Immature natural killer cell (primary cell): Measurements from ENCODE around the gene PARP14. TPM values are rescaled to one million over a fixed set of nuclear protein-coding genes. Genes with fewer than 3 reads are reported as not detected.
"Not testable (repeated sequence)": the region's sequence is repeated elsewhere in the genome, so short reads cannot be mapped to it uniquely, and the experiment has no call there.

ENCODE experiments used
- DNase-seq, 3 donors: peaks; one replicate each; pipeline ENCODE4 v3.0.0; 2022; ENCODE audit warnings: mixed read lengths in 1 of 3
- H3K27ac Mint-ChIP-seq, 6 donors: one replicate each; pipeline ENCODE4 v1.8.0; 2020; ENCODE audit warnings: mixed read lengths in 6 of 6, mild to moderate bottlenecking in 5 of 6, inconsistent platforms in 4 of 6, moderate library complexity in 3 of 6
- H3K27me3 Mint-ChIP-seq, 3 donors: one replicate each; pipeline ENCODE4 v1.8.0; 2020 to 2021; ENCODE audit warnings: low read depth in 3 of 3, mild to moderate bottlenecking in 3 of 3, mixed read lengths in 3 of 3, moderate library complexity in 3 of 3, inconsistent platforms in 1 of 3
- H3K36me3 Mint-ChIP-seq, 3 donors: one replicate each; pipeline ENCODE4 v1.8.0; 2020; ENCODE audit warnings: mixed read lengths in 3 of 3, inconsistent platforms in 2 of 3, mild to moderate bottlenecking in 2 of 3
- H3K4me1 Mint-ChIP-seq, 2 donors: one replicate each; pipeline ENCODE4 v1.8.0; 2020; ENCODE audit warnings: inconsistent platforms in 2 of 2, mild to moderate bottlenecking in 2 of 2, mixed read lengths in 2 of 2, moderate library complexity in 1 of 2
- H3K4me3 Mint-ChIP-seq, 5 donors: one replicate each; pipeline ENCODE4 v1.8.0; 2020; ENCODE audit warnings: mild to moderate bottlenecking in 5 of 5, mixed read lengths in 5 of 5, inconsistent platforms in 3 of 5, moderate library complexity in 3 of 5
- H3K9me3 Mint-ChIP-seq, 6 donors: one replicate each; pipeline ENCODE4 v1.8.0; 2020; ENCODE audit warnings: mild to moderate bottlenecking in 6 of 6, mixed read lengths in 6 of 6, inconsistent platforms in 4 of 6, moderate library complexity in 3 of 6
- polyA plus RNA-seq, 3 donors: library from polyadenylated mRNA; unstranded; fragments of 300-500 nt; fragmentation: Illumina TruSeq; gene quantifications; one replicate each; pipeline ENCODE4 v1.2.3, GENCODE V29; 2021

Gene PARP14
- polyA plus RNA-seq, 3 donors from 2014 or later: 8.6 to 25.9 (median 15.8) TPM

- H3K9me3 Mint-ChIP-seq: no peaks in the 10 kb centered on the region
- H3K27ac Mint-ChIP-seq: no peak overlapping the region
- peaks cover 23 to 27% of the 10 kb centered on the region in 2 donors for H3K4me1 Mint-ChIP-seq
- no peak for DNase-seq
- no peak overlapping the region for H3K4me3 Mint-ChIP-seq
- no peaks in the 10 kb centered on the region for H3K27me3 Mint-ChIP-seq
- H3K36me3 Mint-ChIP-seq: peaks cover 43 to 70% (median 45%) of the 10 kb centered on the region in 3 donors
Measured at GRCh38 chr3:122714273-122714672, 33.6 kb downstream of the PARP14 start.

DNA sequence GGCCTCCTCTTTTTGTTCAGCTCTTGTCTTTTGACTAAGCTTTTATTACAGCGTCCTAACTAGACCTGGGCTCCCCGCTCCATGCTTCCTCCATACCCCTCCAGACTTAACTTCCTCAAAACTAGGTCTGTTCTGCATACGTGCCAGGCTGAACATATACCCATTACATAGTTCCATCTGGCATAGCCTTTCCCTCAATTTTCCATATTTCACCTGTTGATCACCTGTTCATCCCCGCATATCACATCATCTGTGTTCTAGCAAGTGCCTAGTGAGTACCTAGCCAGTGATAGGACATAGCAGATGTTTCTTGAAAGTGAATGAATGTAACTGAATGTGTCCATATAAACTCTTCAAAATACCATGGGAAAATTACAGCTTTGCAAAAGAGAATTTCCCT lies 36.0 kb downstream of the PARP14 start:
- Mint-ChIP-seq H3K4me3 (no peak overlapping the region), H3K27ac (peak overlapping the region in 2 of 6 donors; percentile 18 to 82), H3K36me3 (peaks cover 37 to 78% (median 39%) of the 10 kb centered on the region in 3 donors)

GRCh38 chr3:122719273-122719921 lies 38.8 kb downstream of the PARP14 start:
- H3K27me3 Mint-ChIP-seq: no peaks in the 10 kb centered on the region
- no peaks in the 10 kb centered on the region for H3K9me3 Mint-ChIP-seq
- H3K36me3 Mint-ChIP-seq: peaks cover 31 to 63% (median 40%) of the 10 kb centered on the region in 3 donors
- no peaks in the 10 kb centered on the region for H3K4me1 Mint-ChIP-seq
- no peak overlapping the region for H3K4me3 Mint-ChIP-seq
- H3K27ac Mint-ChIP-seq: no peak overlapping the region
- no peak for DNase-seq

More for the DNA sequence above, 36.0 kb downstream of the PARP14 start:
- peaks cover 4 to 5% of the 10 kb centered on the region in 2 donors for H3K4me1 Mint-ChIP-seq
- H3K9me3 Mint-ChIP-seq: no peaks in the 10 kb centered on the region
- no peak for DNase-seq
- no peaks in the 10 kb centered on the region for H3K27me3 Mint-ChIP-seq

DNA sequence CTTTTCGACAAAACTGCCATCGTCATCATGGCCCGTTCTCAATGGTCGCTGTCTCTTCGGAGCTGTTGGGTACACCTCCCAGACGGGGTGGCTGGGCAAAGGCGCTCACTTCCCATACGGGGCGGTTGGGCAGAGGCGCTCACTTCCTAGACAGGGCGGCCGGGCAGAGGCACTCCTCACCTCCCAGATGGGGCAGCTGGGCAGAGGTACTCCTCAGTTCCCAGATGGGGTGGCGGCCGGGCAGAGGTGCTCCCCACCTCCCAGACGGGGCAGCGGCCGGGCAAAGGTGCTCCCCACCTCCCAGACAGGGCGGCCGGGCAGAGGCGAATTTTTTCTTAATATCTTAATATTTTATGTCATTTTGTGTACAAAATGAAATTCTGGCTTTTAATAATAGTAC lies 44.5 kb downstream of the PARP14 start:
- DNase-seq: no peak
- H3K27me3 Mint-ChIP-seq: peaks cover 0 to 2% (median 0%) of the 10 kb centered on the region in 3 donors
- H3K9me3 Mint-ChIP-seq: no peaks in the 10 kb centered on the region
- H3K27ac Mint-ChIP-seq: no peak overlapping the region
- no peaks in the 10 kb centered on the region for H3K4me1 Mint-ChIP-seq
- H3K4me3 Mint-ChIP-seq: no peak overlapping the region
- H3K36me3 Mint-ChIP-seq: peaks cover 27 to 42% (median 36%) of the 10 kb centered on the region in 3 donors

DNA sequence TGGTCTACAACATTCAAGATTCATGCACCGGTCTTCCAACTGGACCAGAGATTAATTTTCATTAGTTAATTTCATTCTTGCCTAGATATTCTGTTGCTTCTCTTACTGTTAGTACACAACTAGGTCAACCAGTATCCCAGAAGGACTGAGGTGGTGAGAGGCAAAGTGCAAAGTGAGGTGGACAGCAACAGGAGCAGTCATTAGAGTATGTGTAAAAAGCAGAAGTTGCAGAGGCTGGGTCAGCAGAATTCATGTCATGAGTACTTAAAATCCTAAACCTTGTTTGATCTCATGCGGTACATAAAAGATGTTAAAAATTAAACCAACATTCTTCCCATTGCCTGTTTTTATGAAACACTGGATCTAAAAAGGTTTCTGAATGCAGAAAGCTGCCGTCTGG lies 46.7 kb downstream of the PARP14 start:
- Mint-ChIP-seq H3K27ac (no peak overlapping the region), H3K36me3 (peaks cover 23 to 35% (median 23%) of the 10 kb centered on the region in 3 donors), H3K9me3 (no peaks in the 10 kb centered on the region)

DNA sequence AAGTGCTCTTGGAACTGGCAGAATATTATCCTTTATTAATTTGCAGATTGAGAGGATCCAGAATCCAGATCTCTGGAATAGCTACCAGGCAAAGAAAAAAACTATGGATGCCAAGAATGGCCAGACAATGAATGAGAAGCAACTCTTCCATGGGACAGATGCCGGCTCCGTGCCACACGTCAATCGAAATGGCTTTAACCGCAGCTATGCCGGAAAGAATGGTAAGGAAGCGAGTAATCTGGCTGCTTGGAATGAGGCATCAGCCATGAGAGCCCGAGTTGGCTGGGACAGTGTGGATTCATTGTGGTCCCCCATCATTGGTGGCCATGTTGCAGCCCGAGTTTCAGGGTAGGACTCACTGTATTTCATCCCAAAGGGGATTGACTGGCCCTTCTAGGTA lies 47.1 kb downstream of the PARP14 start:
- Mint-ChIP-seq H3K27ac (no peak overlapping the region), H3K27me3 (peaks cover 0 to 2% (median 0%) of the 10 kb centered on the region in 3 donors), H3K4me1 (no peaks in the 10 kb centered on the region), H3K4me3 (no peak overlapping the region), H3K36me3 (peaks cover 23 to 32% (median 25%) of the 10 kb centered on the region in 3 donors), H3K9me3 (no peaks in the 10 kb centered on the region)
- DNase-seq: no peak

More for the DNA sequence above, 46.7 kb downstream of the PARP14 start:
- no peak overlapping the region for H3K4me3 Mint-ChIP-seq
- H3K4me1 Mint-ChIP-seq: no peaks in the 10 kb centered on the region
- peaks cover 0 to 2% (median 0%) of the 10 kb centered on the region in 3 donors for H3K27me3 Mint-ChIP-seq
- DNase-seq: no peak

DNA sequence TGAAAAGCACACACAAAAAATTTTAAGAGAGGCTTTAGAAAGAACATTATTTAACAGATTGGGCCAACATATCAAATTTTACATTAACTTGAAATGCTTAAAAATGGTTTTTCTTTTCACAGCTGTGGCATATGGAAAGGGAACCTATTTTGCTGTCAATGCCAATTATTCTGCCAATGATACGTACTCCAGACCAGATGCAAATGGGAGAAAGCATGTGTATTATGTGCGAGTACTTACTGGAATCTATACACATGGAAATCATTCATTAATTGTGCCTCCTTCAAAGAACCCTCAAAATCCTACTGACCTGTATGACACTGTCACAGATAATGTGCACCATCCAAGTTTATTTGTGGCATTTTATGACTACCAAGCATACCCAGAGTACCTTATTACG lies 47.5 kb downstream of the PARP14 start:
- Mint-ChIP-seq H3K4me1 (no peaks in the 10 kb centered on the region), H3K9me3 (no peaks in the 10 kb centered on the region), H3K27ac (peak overlapping the region in 1 of 6 donors; percentile 51), H3K27me3 (peaks cover 0 to 2% (median 0%) of the 10 kb centered on the region in 3 donors), H3K4me3 (no peak overlapping the region), H3K36me3 (peaks cover 23 to 29% (median 24%) of the 10 kb centered on the region in 3 donors)
- DNase-seq: no peak

- Mint-ChIP-seq H3K27ac (peak overlapping the region in 1 of 6 donors; percentile 51), H3K4me3 (no peak overlapping the region), H3K36me3 (peaks cover 22 to 27% (median 23%) of the 10 kb centered on the region in 3 donors), H3K4me1 (no peaks in the 10 kb centered on the region), H3K27me3 (peaks cover 0 to 2% (median 0%) of the 10 kb centered on the region in 3 donors), H3K9me3 (peaks cover 0 to under 1% (median 0%) of the 10 kb centered on the region in 6 donors)
- no peak for DNase-seq
Measured at GRCh38 chr3:122728756-122729514, 48.3 kb downstream of the PARP14 start.

GRCh38 chr3:122730240-122730639 lies 49.6 kb downstream of the PARP14 start:
- H3K36me3 Mint-ChIP-seq: peaks cover 23 to 28% (median 26%) of the 10 kb centered on the region in 3 donors
- no peak for DNase-seq
- no peak overlapping the region for H3K4me3 Mint-ChIP-seq
- peaks cover 0 to 2% (median 0%) of the 10 kb centered on the region in 3 donors for H3K27me3 Mint-ChIP-seq
- H3K27ac Mint-ChIP-seq: peak overlapping the region in 2 of 6 donors; percentile 31 to 51
- no peaks in the 10 kb centered on the region for H3K4me1 Mint-ChIP-seq
- peaks cover 0 to 2% (median 0%) of the 10 kb centered on the region in 6 donors for H3K9me3 Mint-ChIP-seq

- not testable (repeated sequence) for H3K9me3 Mint-ChIP-seq, H3K27ac Mint-ChIP-seq, H3K4me3 Mint-ChIP-seq, DNase-seq, H3K4me1 Mint-ChIP-seq, H3K27me3 Mint-ChIP-seq
- peaks cover 6 to 23% (median 15%) of the 10 kb centered on the region in 3 donors for H3K36me3 Mint-ChIP-seq
Measured at GRCh38 chr3:122732682-122733525, 52.3 kb downstream of the PARP14 start.

DNA sequence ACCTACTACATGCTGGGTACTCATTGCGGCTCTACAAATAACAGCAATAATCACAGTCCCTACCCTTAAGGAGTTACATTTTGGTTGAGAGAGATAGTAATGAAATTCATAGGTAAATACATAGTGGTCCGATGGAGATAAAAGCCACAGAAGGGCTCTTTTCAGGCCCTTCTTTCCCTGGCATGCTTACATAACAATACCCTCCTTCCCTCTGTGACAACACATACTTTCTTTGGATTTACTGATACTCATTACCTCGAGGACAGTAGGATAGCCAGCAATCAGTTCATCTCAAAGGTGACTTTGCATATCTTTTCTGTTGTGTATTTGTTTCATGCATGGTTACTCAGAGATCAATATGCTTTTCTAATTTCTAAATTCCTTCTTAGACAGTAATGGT lies 58.5 kb downstream of the PARP14 start:
- Mint-ChIP-seq H3K4me3 (no peak overlapping the region), H3K27ac (no peak overlapping the region), H3K27me3 (no peaks in the 10 kb centered on the region), H3K4me1 (peaks cover 0 to 10% of the 10 kb centered on the region in 2 donors), H3K36me3 (peaks cover 39 to 48% (median 45%) of the 10 kb centered on the region in 3 donors), H3K9me3 (no peaks in the 10 kb centered on the region)
- DNase-seq: no peak

DNA sequence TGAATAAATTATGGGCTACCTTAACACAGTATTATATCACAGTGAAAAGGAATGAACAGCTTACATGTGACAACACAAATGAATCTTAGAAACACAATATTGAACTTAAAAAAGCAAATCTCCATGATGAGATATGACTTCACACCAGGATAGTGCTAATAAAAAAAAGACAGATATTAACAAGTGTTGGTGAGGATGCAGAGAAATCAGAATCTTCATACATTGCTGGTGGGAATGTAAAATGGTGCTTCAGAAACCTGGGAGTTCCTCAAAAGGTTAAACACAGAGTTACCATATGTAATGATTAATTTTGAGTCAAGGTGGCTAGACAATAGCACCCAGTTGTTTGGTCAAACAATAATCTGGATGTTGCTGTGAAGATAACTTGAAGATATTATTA lies 61.6 kb downstream of the PARP14 start:
- peaks cover 46 to 56% (median 49%) of the 10 kb centered on the region in 3 donors for H3K36me3 Mint-ChIP-seq
- no peaks in the 10 kb centered on the region for H3K27me3 Mint-ChIP-seq
- no peak for DNase-seq
- no peak overlapping the region for H3K4me3 Mint-ChIP-seq
- no peaks in the 10 kb centered on the region for H3K9me3 Mint-ChIP-seq
- H3K4me1 Mint-ChIP-seq: peaks cover 0 to 10% of the 10 kb centered on the region in 2 donors
- H3K27ac Mint-ChIP-seq: no peak overlapping the region

- H3K4me1 Mint-ChIP-seq: peaks cover 0 to 10% of the 10 kb centered on the region in 2 donors
- H3K9me3 Mint-ChIP-seq: no peaks in the 10 kb centered on the region
- no peaks in the 10 kb centered on the region for H3K27me3 Mint-ChIP-seq
- peaks cover 46 to 57% (median 52%) of the 10 kb centered on the region in 3 donors for H3K36me3 Mint-ChIP-seq
- DNase-seq: no peak
- no peak overlapping the region for H3K4me3 Mint-ChIP-seq
- H3K27ac Mint-ChIP-seq: peak overlapping the region in 1 of 6 donors; percentile 37
Measured at GRCh38 chr3:122743581-122744120, 63.0 kb downstream of the PARP14 start.
